HG02678 (cell line): ENCODE data around the gene CENATAC.
"Not testable (repeated sequence)": the region's sequence is repeated elsewhere in the genome, so short reads cannot be mapped to it uniquely, and the experiment has no call there.

Experiments
- ATAC-seq: cut with Tn5 transposase; IDR thresholded peaks from one replicate; pipeline ENCODE4 v1.9.1; 2021; ENCODE audit warnings: mild to moderate bottlenecking, moderate library complexity; ENCODE audit not compliant: unreplicated experiment

CENATAC gene

GRCh38 chr11:118991486-118992038 lies 6.4 kb upstream of the CENATAC start:
- ATAC-seq, result not testable (repeated sequence)

- peak; percentile 6 for ATAC-seq
Measured at GRCh38 chr11:118996926-118997626, 862 bp upstream of the CENATAC start.

- ATAC-seq, result no peak
Measured at GRCh38 chr11:118998388-118998717, 415 bp downstream of the CENATAC start.

DNA sequence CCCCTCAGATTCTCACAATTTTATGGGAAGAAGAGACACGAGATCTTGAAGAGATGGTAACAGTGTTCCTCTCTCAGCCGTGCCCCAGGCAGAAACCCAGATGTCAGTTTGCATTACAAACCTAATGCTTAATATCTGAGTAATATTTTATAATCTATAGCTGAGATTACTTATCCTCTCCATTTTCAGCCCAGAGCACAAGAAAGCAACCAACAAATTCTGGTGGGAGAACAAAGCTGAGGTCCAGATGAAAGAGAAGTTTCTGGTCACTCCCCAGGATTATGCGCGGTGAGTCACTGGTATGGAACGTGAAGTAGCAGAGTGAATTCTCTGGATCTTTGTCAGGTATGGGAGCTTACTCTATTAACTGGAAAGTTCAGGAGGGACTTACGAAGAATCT lies 884 bp downstream of the CENATAC start:
- no peak for ATAC-seq

DNA sequence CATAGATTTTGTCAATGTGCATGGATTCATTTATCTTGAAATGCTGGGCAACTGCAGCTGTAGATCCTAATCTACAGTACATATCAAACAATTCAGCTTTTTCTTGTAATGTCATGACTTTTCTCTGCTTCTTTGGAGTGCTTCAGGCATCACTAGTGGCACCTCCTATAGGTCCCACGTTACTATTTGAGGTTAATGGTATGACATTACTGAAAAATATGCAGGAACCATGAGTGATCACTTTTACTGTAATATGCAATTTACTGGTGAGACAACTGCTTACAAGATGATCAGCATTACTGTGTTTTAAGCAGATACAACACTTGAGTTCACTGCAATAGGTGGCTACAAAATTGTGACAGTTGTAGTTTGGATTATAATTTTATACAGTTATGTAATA lies 3.0 kb downstream of the CENATAC start:
- no peak for ATAC-seq

- ATAC-seq, result no peak
Measured at GRCh38 chr11:119006656-119007055, 8.7 kb downstream of the CENATAC start.

- ATAC-seq, result no peak
Measured at GRCh38 chr11:119011476-119012053, 13.6 kb downstream of the CENATAC start.

- no peak for ATAC-seq
Measured at GRCh38 chr11:119012629-119013170, 14.8 kb downstream of the CENATAC start.

DNA sequence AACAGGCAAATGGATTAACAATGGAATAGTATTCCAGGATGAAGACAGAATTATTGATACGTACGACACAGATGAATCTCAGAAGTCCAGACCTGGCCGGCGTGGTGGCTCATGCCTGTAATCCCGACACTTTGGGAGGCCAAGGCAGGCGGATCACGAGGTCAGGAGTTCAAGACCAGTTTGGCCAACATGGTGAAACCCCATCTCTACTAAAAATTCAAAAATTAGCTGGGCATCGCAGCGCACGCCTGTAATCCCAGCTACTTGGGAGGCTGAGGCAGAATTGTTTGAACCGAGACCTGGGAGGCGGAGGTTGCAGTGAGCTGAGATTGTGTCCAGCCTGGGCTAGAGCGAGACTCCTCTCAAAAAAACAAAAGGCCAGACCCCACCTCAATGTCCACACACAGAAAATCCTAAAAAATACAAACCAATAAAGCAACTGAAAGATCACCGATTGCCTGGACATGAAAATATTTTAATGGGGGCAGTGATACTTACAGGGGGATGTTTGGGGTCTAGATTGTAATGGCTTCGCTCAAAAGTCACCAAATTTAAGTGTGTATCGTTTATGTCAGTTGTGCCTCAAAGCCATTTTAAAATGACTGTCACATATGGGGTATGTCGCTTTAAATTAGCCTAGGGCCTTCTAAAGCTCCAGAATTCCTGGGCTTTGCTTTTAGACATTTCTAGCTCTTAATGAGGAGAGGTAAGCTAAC lies 16.4 kb downstream of the CENATAC start:
- ATAC-seq, result no peak

DNA sequence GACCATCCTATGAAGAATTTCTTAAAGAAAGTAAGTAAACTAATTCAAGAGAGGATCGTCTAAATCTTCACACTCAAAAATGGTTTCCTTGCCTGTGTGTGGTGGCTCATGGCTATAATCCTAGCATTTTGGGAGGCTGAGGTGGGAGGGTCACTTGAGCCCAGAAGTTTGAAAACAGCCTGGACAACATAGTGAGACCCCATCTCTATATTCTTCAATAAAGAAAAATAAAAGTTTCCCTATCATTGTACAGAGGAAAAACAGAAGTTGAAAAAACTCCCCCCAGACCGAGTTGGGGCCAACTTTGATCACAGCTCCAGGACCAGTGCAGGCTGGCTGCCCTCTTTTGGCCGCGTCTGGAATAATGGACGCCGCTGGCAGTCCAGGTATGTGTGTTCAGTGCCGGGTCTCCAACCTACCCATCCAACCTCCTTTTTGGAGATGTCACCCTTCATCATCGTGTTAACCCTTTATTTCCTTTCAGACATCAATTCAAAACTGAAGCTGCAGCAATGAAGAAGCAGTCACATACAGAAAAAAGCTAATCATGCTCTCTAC lies 17.2 kb downstream of the CENATAC start:
- ATAC-seq, result no peak

GRCh38 chr11:119016216-119017009 lies 18.5 kb downstream of the CENATAC start:
- ATAC-seq, result no peak

DNA sequence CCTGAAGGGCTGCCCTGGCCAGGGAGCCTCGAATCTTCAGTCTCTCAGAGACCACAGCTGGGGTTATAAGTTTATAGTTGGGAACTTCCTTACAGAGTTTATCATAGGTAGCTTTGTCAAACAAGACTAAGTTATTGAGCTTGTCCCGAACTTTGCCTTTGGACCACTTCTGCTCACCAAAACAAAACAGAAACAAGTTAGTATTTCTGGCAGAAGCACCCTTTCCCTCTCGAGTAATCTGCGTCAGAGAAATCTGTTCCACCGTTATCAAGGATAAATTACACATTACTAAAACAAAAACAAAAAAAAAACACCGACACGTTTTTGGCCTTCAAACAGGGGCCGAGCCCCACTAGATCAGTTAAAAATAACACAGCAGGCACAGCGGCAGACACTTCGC lies 19.4 kb downstream of the CENATAC start:
- not testable (repeated sequence) for ATAC-seq

DNA sequence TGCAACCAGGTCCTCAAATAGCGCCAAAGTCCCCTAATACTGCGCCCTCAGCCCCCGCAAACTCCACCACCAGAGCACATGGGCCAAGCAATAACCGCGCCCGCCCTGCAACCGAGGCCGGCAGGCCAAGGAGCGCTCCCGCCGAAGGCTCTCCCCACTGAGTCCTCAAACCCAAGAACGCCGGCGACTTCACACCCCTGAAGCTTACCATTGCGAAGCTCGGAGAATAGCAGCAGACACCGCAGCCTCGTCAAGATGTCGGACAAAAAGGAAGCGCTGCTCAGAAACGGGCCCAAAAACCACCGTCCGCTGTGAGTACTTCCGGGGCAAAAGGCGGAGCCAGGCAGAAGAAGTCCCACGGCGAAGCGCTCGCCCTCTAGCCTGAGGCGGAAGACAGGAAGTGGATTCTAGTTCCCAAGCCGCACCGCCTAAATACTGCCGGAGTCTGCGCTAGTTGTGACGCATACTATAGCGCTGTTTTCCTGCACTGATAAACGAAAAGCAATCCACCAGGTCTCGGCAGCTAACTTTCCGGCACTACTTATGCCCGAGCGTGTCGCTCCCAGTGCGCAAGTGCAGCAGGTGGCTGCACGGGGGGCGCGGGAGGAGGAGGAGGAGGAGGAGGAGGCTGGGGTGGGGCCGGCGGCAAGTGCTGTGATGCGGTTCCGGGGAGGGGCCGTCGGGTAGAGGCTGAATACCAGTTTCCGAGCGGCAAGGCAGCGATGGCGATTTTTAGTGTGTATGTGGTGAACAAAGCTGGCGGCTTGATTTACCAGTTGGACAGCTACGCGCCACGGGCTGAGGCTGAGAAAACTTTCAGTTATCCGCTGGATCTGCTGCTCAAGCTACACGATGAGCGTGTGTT lies 20.4 kb downstream of the CENATAC start, which contains the start of the genes RPS25 and TRAPPC4:
TSS of gene RPS25 (minus strand) at position 270 of the 865 bp plus-strand sequence. CDS start at position 211, 59 bp downstream.
TSS of gene TRAPPC4 (plus strand) at position 693 of the 865 bp plus-strand sequence. CDS start at position 723, 30 bp downstream.
- ATAC-seq, result peak; percentile 84

DNA sequence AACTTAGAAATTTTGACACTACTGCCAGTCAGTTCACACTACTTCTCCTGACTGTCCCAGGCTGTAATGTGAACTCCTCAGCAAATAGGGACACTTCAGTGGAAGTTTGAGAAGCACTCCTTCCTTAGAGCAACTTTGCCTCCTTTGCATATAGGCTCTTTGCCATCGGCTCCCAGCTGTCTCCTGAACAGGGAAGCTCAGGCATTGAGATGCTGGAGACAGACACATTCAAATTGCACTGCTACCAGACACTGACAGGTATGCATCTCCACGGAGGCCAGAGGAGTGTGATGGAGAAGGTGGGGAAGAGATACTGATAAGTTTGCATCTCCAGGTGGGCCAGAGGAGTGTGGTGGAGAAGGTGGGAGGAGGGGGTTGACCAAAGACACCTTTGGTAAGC lies 22.1 kb downstream of the CENATAC start:
- no peak for ATAC-seq

GRCh38 chr11:119021631-119022030 lies 23.7 kb downstream of the CENATAC start:
- no peak for ATAC-seq

- no peak for ATAC-seq
Measured at GRCh38 chr11:119023741-119024140, 25.8 kb downstream of the CENATAC start.

DNA sequence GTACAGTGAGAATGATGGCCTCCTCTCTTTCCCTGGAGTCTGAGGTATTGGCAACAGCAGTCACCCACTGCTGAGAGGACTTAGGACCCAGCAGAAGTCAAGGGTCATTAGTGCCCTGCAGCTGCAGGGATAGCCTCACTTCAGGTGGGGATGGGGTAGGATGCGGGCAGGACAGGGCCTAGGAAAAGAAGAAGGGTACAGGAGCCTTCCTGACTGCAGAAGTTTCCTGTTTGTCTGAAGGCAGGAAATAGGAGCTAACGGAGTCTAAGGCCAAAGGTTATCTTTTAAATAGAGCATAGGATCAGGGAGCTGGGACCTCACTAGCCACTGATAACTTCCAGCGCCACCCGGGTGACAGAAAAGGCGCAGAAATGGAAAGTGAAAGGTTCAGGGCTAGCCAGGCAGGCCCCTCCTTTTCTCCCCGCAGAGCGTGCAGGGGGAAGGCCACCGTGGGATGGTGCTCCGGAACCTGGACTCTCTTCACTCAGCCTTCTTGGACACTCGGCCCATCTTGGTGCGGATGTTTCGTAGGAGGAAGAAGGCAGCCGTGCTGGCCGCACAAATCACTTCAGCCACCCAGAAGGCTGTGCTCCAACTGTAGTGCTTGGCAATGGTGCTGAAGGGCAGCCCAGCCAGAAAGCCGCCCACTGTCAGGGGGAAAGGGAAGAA lies 26.6 kb downstream of the CENATAC start:
- no peak for ATAC-seq

GRCh38 chr11:119025099-119025473 lies 27.1 kb downstream of the CENATAC start:
- ATAC-seq, result no peak

GRCh38 chr11:119025541-119025940 lies 27.6 kb downstream of the CENATAC start:
- no peak for ATAC-seq
